GM23338 (cell line): ENCODE measurements around the gene B3GALT2. TPM values are rescaled to one million over a fixed set of nuclear protein-coding genes. Genes with fewer than 3 reads are reported as not detected.

Experiments
- ATAC-seq: fragments of 200-7000 bp; cut with Tn5 transposase; 3 replicates; pipeline ENCODE4 v1.9.1; 2020
- DNase-seq: peaks from one replicate; pipeline ENCODE4 v3.0.0-alpha.2; 2015; ENCODE audit warnings: low spot score
- H2AFZ ChIP-seq: fragments of 200-600 bp; sonication (generic); 2 replicates; pipeline ENCODE4 v1.8.0; 2016; ENCODE audit warnings: antibody characterized with exemption, mild to moderate bottlenecking, moderate library complexity
- H3F3A ChIP-seq: fragments of 200-600 bp; sonication (generic); replicated peaks from 2 replicates; pipeline ENCODE4 v1.8.0; 2017; ENCODE audit warnings: antibody characterized with exemption, mixed run types, low read depth
- H3K27ac ChIP-seq: fragments of 200-600 bp; sonication (generic); 2 replicates; pipeline ENCODE4 v1.6.1; 2016; ENCODE audit warnings: low read depth
- H3K27me3 ChIP-seq: fragments of 200-600 bp; sonication (generic); 2 replicates; pipeline ENCODE4 v1.8.0; 2016; ENCODE audit warnings: mild to moderate bottlenecking, mixed run types, moderate library complexity; ENCODE audit not compliant: insufficient read depth
- H3K36me3 ChIP-seq: fragments of 200-600 bp; sonication (generic); 2 replicates; pipeline ENCODE4 v1.8.0; 2016; ENCODE audit warnings: mild to moderate bottlenecking; ENCODE audit not compliant: insufficient read depth
- H3K4me1 ChIP-seq: fragments of 200-600 bp; sonication (generic); 2 replicates; pipeline ENCODE4 v1.8.0; 2016; ENCODE audit warnings: mild to moderate bottlenecking, moderate library complexity; ENCODE audit not compliant: insufficient read depth
- H3K4me2 ChIP-seq: fragments of 200-600 bp; sonication (generic); 2 replicates; pipeline ENCODE4 v1.7.1; 2017; ENCODE audit warnings: mixed run types
- H3K4me3 ChIP-seq: fragments of 200-600 bp; sonication (generic); 2 replicates; pipeline ENCODE4 v1.6.1; 2016; ENCODE audit warnings: mixed run types
- H3K79me2 ChIP-seq: fragments of 200-600 bp; sonication (generic); replicated peaks from 2 replicates; pipeline ENCODE4 v1.8.0; 2017; ENCODE audit warnings: mild to moderate bottlenecking; ENCODE audit not compliant: insufficient read depth
- H3K9me2 ChIP-seq: fragments of 200-600 bp; sonication (generic); 2 replicates; pipeline ENCODE4 v1.8.0; 2017; ENCODE audit not compliant: insufficient read depth
- H4K20me1 ChIP-seq: fragments of 200-600 bp; sonication (generic); replicated peaks from 2 replicates; pipeline ENCODE4 v1.8.0; 2017; ENCODE audit warnings: mild to moderate bottlenecking; ENCODE audit not compliant: insufficient read depth
- H3K27ac Mint-ChIP-seq: 2 replicates; pipeline ENCODE4 v1.8.0; 2020; ENCODE audit warnings: inconsistent platforms, mild to moderate bottlenecking, moderate library complexity, mixed read lengths
- H3K27me3 Mint-ChIP-seq: 3 replicates; pipeline ENCODE4 v1.8.0; 2022; ENCODE audit warnings: low read depth, mild to moderate bottlenecking, moderate library complexity, mixed read lengths, inconsistent platforms; ENCODE audit not compliant: insufficient read depth, poor library complexity
- H3K36me3 Mint-ChIP-seq: 3 replicates; pipeline ENCODE4 v1.8.0; 2021; ENCODE audit warnings: low read depth, mild to moderate bottlenecking, inconsistent platforms, moderate library complexity, mixed read lengths
- H3K4me1 Mint-ChIP-seq: 3 replicates; pipeline ENCODE4 v1.8.0; 2020; ENCODE audit warnings: mild to moderate bottlenecking, inconsistent platforms, mixed read lengths
- H3K4me3 Mint-ChIP-seq: 3 replicates; pipeline ENCODE4 v1.8.0; 2021; ENCODE audit warnings: moderate library complexity, mild to moderate bottlenecking, inconsistent platforms, mixed read lengths
- H3K9me3 Mint-ChIP-seq: 3 replicates; pipeline ENCODE4 v1.8.0; 2020; ENCODE audit warnings: moderate library complexity, mild to moderate bottlenecking, inconsistent platforms, mixed read lengths
- CREB1 ChIP-seq: fragments of 250-450 bp; sonication (Bioruptor Pico); IDR thresholded peaks from 2 replicates; pipeline ENCODE4 v1.5.0; 2020; ENCODE audit warnings: low read depth, mild to moderate bottlenecking, moderate library complexity
- CTCF ChIP-seq, 2 experiments: fragments of 200-600 bp in 1 of 2; sonication (generic) in 1 of 2; conservative IDR thresholded peaks; 2 replicates each; pipeline versions ENCODE4 v1.5.1 to v1.6.1; 2016 to 2017; ENCODE audit warnings: antibody characterized with exemption in 2 of 2, low read depth in 2 of 2, mild to moderate bottlenecking in 2 of 2, moderate library complexity in 1 of 2
- EZH2 ChIP-seq: fragments of 200-600 bp; sonication (generic); IDR thresholded peaks from one replicate; pipeline ENCODE4 v1.8.0; 2017; ENCODE audit warnings: antibody characterized with exemption, mild to moderate bottlenecking, low read depth; ENCODE audit not compliant: unreplicated experiment
- EZH2phosphoT487 ChIP-seq: fragments of 200-600 bp; sonication (generic); IDR thresholded peaks from one replicate; pipeline ENCODE4 v1.8.1; 2018; ENCODE audit warnings: antibody characterized with exemption; ENCODE audit not compliant: unreplicated experiment
- JUNB ChIP-seq: IDR thresholded peaks from one replicate; pipeline ENCODE4 v1.6.1; 2016; ENCODE audit warnings: antibody characterized with exemption; ENCODE audit not compliant: unreplicated experiment
- NANOG ChIP-seq: IDR thresholded peaks from 2 replicates; pipeline ENCODE4 v1.6.1; 2016; ENCODE audit warnings: antibody characterized with exemption, borderline replicate concordance
- POLR2AphosphoS5 ChIP-seq: IDR thresholded peaks from 2 replicates; pipeline ENCODE4 v1.6.1; 2016; ENCODE audit warnings: antibody characterized with exemption, low read depth
- STAT1 ChIP-seq: IDR thresholded peaks from one replicate; pipeline ENCODE4 v1.6.1; 2016; ENCODE audit warnings: antibody characterized with exemption; ENCODE audit not compliant: unreplicated experiment
- ZNF114 ChIP-seq: fragments of 250-450 bp; sonication (Bioruptor Pico); IDR thresholded peaks from 2 replicates; pipeline ENCODE4 v1.5.0; 2020; ENCODE audit warnings: mild to moderate bottlenecking, moderate library complexity
- ZNF331 ChIP-seq: fragments of 250-450 bp; sonication (Bioruptor Pico); IDR thresholded peaks from 2 replicates; pipeline ENCODE4 v1.5.0; 2020; ENCODE audit warnings: low read depth, mild to moderate bottlenecking, moderate library complexity
- polyA plus RNA-seq: library from polyadenylated mRNA; unstranded; fragments of >200 nt; fragmentation: Nextera tagmentation; extraction: Ambion mirVana; gene quantifications from 2 replicates; pipeline ENCODE4 v1.2.1, GENCODE V29; 2016
- total RNA-seq: library from RNA; depleted of rRNA; stranded (reverse); fragments of >200 nt; shearing (Covaris generic); gene quantifications from 2 replicates; pipeline ENCODE4 v1.2.3, GENCODE V29; 2014
- TF ChIP-seq, protein P1 (sequence below): fragments of 250-450 bp; sonication (Bioruptor Pico); IDR thresholded peaks from 2 replicates; pipeline ENCODE4 v1.5.0; 2020; ENCODE audit warnings: mild to moderate bottlenecking, moderate library complexity
- TF ChIP-seq, protein P2 (sequence below): IDR thresholded peaks from one replicate; pipeline ENCODE4 v1.6.1; 2018; ENCODE audit warnings: antibody characterized with exemption; ENCODE audit not compliant: unreplicated experiment
- TF ChIP-seq, protein P3 (sequence below): IDR thresholded peaks from 2 replicates; pipeline ENCODE4 v1.6.1; 2016; ENCODE audit warnings: antibody characterized with exemption

The B3GALT2 gene
- total and polyA plus RNA-seq, 2 experiments from 2014 or later = 1.2 TPM; not detected in 1

- Mint-ChIP-seq H3K4me1 (peaks cover 33% of the 10 kb centered on the region), H3K9me3 (no peaks in the 10 kb centered on the region; the same call in 2 of the 3 replicates), H3K4me3 (no peak overlapping the region), H3K36me3 (peaks cover 19% of the 10 kb centered on the region; the same call in 2 of the 3 replicates), H3K27ac (no peak overlapping the region), H3K27me3 (peaks cover 2% of the 10 kb centered on the region)
- H2AFZ ChIP-seq = no peak overlapping the region
- H3K27me3 ChIP-seq = no peaks in the 10 kb centered on the region
- H3F3A ChIP-seq = no peaks in the 10 kb centered on the region
- DNase-seq = no peak
- H3K27ac ChIP-seq = peak overlapping the region; percentile 5; the same call in 1 of the 2 replicates
- 0 out of 2 replicates have a peak overlapping the region, but pooled peaks have one; percentile 13 for H3K4me2 ChIP-seq
- no peaks in the 10 kb centered on the region for H3K36me3 ChIP-seq
- peaks cover 18% of the 10 kb centered on the region for H3K4me1 ChIP-seq
- ATAC-seq = no peak
- no peaks in the 10 kb centered on the region for H3K9me2 ChIP-seq
- no peak overlapping the region for H3K4me3 ChIP-seq
- H3K79me2 ChIP-seq = peaks cover 33% of the 10 kb centered on the region
- TF ChIP-seq POLR2AphosphoS5 = no peak
- TF ChIP-seq, protein P1, sequence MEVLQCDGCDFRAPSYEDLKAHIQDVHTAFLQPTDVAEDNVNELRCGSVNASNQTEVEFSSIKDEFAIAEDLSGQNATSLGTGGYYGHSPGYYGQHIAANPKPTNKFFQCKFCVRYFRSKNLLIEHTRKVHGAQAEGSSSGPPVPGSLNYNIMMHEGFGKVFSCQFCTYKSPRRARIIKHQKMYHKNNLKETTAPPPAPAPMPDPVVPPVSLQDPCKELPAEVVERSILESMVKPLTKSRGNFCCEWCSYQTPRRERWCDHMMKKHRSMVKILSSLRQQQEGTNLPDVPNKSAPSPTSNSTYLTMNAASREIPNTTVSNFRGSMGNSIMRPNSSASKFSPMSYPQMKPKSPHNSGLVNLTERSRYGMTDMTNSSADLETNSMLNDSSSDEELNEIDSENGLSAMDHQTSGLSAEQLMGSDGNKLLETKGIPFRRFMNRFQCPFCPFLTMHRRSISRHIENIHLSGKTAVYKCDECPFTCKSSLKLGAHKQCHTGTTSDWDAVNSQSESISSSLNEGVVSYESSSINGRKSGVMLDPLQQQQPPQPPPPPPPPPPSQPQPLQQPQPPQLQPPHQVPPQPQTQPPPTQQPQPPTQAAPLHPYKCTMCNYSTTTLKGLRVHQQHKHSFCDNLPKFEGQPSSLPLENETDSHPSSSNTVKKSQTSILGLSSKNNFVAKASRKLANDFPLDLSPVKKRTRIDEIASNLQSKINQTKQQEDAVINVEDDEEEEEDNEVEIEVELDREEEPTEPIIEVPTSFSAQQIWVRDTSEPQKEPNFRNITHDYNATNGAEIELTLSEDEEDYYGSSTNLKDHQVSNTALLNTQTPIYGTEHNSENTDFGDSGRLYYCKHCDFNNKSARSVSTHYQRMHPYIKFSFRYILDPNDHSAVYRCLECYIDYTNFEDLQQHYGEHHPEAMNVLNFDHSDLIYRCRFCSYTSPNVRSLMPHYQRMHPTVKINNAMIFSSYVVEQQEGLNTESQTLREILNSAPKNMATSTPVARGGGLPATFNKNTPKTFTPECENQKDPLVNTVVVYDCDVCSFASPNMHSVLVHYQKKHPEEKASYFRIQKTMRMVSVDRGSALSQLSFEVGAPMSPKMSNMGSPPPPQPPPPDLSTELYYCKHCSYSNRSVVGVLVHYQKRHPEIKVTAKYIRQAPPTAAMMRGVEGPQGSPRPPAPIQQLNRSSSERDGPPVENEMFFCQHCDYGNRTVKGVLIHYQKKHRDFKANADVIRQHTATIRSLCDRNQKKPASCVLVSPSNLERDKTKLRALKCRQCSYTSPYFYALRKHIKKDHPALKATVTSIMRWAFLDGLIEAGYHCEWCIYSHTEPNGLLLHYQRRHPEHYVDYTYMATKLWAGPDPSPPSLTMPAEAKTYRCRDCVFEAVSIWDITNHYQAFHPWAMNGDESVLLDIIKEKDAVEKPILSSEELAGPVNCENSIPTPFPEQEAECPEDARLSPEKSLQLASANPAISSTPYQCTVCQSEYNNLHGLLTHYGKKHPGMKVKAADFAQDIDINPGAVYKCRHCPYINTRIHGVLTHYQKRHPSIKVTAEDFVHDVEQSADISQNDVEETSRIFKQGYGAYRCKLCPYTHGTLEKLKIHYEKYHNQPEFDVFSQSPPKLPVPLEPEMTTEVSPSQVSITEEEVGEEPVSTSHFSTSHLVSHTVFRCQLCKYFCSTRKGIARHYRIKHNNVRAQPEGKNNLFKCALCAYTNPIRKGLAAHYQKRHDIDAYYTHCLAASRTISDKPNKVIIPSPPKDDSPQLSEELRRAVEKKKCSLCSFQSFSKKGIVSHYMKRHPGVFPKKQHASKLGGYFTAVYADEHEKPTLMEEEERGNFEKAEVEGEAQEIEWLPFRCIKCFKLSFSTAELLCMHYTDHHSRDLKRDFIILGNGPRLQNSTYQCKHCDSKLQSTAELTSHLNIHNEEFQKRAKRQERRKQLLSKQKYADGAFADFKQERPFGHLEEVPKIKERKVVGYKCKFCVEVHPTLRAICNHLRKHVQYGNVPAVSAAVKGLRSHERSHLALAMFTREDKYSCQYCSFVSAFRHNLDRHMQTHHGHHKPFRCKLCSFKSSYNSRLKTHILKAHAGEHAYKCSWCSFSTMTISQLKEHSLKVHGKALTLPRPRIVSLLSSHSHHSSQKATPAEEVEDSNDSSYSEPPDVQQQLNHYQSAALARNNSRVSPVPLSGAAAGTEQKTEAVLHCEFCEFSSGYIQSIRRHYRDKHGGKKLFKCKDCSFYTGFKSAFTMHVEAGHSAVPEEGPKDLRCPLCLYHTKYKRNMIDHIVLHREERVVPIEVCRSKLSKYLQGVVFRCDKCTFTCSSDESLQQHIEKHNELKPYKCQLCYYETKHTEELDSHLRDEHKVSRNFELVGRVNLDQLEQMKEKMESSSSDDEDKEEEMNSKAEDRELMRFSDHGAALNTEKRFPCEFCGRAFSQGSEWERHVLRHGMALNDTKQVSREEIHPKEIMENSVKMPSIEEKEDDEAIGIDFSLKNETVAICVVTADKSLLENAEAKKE (CRISPR knock-in tag) = no peak
- no peak for TF ChIP-seq EZH2phosphoT487
- TF ChIP-seq, protein P2, sequence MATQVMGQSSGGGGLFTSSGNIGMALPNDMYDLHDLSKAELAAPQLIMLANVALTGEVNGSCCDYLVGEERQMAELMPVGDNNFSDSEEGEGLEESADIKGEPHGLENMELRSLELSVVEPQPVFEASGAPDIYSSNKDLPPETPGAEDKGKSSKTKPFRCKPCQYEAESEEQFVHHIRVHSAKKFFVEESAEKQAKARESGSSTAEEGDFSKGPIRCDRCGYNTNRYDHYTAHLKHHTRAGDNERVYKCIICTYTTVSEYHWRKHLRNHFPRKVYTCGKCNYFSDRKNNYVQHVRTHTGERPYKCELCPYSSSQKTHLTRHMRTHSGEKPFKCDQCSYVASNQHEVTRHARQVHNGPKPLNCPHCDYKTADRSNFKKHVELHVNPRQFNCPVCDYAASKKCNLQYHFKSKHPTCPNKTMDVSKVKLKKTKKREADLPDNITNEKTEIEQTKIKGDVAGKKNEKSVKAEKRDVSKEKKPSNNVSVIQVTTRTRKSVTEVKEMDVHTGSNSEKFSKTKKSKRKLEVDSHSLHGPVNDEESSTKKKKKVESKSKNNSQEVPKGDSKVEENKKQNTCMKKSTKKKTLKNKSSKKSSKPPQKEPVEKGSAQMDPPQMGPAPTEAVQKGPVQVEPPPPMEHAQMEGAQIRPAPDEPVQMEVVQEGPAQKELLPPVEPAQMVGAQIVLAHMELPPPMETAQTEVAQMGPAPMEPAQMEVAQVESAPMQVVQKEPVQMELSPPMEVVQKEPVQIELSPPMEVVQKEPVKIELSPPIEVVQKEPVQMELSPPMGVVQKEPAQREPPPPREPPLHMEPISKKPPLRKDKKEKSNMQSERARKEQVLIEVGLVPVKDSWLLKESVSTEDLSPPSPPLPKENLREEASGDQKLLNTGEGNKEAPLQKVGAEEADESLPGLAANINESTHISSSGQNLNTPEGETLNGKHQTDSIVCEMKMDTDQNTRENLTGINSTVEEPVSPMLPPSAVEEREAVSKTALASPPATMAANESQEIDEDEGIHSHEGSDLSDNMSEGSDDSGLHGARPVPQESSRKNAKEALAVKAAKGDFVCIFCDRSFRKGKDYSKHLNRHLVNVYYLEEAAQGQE = no peak
- no peak for TF ChIP-seq ZNF114
- TF ChIP-seq JUNB = no peak
- no peak for TF ChIP-seq NANOG
- no peak for TF ChIP-seq ZNF331 (CRISPR knock-in tag)
- TF ChIP-seq, protein P3, sequence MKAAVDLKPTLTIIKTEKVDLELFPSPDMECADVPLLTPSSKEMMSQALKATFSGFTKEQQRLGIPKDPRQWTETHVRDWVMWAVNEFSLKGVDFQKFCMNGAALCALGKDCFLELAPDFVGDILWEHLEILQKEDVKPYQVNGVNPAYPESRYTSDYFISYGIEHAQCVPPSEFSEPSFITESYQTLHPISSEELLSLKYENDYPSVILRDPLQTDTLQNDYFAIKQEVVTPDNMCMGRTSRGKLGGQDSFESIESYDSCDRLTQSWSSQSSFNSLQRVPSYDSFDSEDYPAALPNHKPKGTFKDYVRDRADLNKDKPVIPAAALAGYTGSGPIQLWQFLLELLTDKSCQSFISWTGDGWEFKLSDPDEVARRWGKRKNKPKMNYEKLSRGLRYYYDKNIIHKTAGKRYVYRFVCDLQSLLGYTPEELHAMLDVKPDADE = no peak
- no peak for TF ChIP-seq CTCF (conservative IDR thresholded peaks at IDR 0.05; ENCODE audit: low read depth in 2 of 2)
- TF ChIP-seq STAT1 = no peak
- no peak for TF ChIP-seq EZH2
- no peak for TF ChIP-seq CREB1 (CRISPR knock-in tag)
- no peaks in the 10 kb centered on the region; the same call in none of the 2 replicates for H4K20me1 ChIP-seq
These were observed 35.2 kb upstream of the B3GALT2 start for GRCh38 chr1:193221651-193222050.
